ENCODE measurements around the gene KBTBD12.
A peak's percentile ranks its signal among the peaks of the same experiment; 100 is the strongest.

- TF ChIP-seq, protein P1, sequence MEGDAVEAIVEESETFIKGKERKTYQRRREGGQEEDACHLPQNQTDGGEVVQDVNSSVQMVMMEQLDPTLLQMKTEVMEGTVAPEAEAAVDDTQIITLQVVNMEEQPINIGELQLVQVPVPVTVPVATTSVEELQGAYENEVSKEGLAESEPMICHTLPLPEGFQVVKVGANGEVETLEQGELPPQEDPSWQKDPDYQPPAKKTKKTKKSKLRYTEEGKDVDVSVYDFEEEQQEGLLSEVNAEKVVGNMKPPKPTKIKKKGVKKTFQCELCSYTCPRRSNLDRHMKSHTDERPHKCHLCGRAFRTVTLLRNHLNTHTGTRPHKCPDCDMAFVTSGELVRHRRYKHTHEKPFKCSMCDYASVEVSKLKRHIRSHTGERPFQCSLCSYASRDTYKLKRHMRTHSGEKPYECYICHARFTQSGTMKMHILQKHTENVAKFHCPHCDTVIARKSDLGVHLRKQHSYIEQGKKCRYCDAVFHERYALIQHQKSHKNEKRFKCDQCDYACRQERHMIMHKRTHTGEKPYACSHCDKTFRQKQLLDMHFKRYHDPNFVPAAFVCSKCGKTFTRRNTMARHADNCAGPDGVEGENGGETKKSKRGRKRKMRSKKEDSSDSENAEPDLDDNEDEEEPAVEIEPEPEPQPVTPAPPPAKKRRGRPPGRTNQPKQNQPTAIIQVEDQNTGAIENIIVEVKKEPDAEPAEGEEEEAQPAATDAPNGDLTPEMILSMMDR (IDR thresholded peaks at IDR 0.05; ENCODE audit: low read length), result peak; percentile 15
- no peak for TF ChIP-seq EZH2 (optimal IDR thresholded peaks at IDR 0.05; ENCODE audit: low read depth, low read length)
Observed at GRCh38 chr3:127959873-127960272, 44.8 kb downstream of the KBTBD12 start.
